NCI-H2081 treated with DMSO at 0.1 percent for 48 hours (cell line): ENCODE measurements around the gene MIOX.

Source experiments
- DNase-seq: peaks from one replicate; lab custom pipeline; 2025; lab: John Stamatoyannopoulos, UW

MIOX gene

DNA sequence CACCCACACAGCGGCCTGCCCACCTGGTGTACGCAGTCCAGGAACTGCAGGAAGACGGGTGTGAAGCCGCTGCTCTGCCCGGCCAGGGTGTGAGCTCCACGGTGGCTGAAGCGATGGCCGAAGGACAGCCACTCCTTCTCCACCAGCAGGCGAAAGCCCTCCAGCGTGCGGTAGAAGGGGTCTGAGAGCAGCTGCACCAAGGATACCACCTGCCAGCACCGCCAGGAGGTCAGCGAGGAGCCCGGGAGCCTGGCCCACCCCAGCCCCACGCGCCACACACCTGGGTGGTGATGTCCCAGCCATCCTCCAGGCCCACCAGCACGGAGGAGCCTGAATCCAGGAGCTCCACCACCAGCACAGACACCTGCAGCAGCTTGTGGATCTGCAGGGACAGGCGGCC lies 31.5 kb upstream of the MIOX start:
- no peak for DNase-seq

DNA sequence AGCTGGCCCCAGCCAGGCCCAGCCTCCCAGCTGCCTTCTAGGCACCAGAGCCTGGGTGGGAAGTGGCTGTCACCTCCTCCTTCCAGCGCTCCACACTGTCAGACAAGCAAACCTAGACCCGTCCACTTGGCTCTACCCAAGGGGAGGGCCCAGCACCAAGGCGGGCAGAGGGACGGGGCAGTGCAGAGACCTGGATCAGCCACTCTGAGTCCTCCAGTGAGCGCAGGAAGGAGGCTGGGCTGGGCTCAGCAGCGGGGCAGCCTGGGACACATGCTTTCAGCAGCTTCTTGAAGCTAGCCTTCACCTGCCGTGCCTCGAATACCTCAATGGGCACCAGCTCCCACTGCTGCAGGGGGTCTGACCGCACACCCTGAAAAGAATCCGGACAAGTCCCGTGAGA lies 30.6 kb upstream of the MIOX start:
- DNase-seq: no peak

DNA sequence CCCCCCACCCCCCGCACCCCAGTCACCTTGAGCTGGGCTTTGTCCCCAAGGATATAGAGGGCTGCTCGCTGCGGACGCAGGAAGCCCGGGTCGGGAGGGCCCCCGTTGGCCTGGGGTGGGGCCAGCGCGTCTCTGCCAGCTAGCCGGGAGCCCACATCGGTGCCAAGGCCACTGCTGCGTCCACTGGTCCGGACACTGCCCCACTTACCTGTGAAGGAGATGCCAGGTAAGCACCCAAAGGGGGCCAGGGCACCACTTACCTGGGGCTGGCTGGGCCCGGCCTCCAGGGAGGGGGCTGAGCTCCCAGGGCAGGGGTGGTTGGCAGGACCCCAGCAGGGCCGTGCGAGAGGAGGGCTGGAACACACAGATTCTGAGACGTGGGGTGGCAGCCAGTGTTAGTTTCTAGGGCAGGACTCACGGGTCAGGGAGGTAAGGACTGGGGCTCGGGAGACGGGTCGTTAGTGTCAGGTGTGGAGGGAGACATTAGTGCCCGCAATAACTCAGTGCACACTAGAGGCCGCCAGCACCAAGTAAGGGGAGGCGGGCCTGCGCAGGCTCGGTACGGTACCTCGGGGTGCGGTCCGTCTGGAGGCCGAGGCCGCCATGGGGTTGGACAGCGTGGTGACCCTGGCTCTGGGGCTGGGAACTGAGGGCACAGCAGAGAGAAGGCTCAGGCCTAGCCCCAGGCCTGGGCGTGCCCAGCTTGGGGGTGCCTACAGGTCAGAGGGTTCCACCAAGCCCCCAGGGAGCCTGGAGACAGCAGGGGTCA lies 30.0 kb upstream of the MIOX start:
- no peak for DNase-seq

DNA sequence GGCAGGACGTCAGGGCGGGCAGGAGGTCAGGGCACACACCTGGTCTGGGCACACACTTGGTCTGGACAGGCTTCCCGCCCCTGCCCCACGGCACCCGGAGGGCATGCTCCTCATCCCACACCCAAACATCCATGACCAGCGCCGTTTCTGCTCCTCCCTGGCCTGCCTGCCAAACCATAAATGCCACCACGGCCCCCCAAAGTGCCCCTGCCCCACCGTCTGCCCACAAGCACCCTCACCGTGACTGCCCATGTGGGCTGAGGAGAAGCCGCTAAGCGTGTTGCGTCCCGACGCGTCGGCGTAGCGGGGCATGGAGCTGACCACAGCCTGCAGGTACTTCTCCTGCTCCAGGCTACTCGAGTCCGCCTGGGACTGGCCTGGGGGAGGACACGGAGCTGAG lies 27.6 kb upstream of the MIOX start:
- DNase-seq: no peak

DNA sequence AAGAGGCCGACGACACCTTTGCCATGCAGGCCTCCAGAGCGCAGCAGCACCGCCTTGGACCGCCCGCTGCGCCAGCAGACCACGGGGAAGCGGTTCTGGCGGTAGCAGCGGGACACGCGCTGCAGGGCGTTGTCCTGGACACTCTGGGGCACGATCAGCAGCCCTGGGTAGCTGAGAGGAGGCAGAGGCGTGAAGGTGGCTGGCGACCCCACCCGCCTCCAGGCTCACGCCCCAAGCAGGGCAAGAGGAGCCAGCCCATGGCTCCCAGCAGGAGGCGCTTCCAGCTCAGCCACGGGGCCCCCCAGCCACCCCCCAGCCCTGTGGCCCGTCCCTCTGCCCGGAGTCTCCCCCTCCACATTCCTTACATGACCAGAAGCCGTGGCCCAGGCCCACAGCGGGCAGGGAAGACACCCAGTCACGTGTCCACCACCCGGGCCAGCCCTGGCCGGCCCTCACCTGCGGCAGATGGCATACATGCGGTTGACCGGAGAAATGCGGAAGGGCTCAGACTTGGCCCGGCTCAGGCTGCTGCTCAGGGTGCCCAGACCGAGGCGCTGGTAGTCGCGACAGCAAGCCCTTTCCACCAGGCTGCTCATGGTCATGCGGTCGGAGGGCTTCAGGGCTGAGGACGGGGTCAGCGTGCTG lies 27.0 kb upstream of the MIOX start:
- no peak for DNase-seq

DNA sequence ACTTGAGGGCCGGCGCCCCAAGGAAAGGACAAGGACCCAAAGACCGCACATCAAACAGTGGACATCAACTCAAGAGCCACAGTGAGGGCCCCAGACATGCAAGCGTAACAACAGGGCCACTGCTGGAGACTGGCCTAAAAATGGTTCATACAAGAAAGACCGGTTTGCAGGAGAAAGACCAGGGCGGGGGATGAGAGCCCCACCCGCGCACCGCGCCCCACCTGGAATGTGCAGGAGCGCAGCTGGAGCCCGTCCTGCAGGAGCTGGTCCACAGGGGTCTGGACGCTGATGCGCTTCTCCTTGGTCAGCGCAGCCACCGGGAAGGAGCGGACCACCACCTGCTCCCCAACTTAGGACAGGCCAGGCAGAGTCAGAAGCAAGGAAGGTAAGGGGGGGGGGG lies 25.7 kb upstream of the MIOX start:
- DNase-seq: no peak

DNA sequence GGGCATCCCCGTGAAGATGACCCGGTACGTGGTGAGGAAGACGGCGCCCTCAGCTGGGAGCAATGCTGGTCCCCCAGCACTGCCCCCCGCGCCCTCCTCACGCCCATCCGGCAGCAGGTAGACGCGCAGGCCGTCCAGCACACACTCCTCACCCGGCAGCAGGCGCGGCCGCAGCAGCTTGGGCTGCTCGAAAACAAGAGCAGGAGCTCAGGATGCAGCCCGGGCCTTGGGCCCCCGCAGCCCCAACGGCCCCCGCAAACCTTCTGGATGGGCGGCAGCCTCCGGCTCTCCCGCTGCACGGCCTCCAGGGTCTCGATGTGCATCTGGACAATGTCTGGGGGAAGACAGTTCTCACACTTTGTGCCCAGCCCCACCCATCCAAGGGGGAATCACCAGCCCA lies 25.1 kb upstream of the MIOX start:
- DNase-seq: no peak

DNA sequence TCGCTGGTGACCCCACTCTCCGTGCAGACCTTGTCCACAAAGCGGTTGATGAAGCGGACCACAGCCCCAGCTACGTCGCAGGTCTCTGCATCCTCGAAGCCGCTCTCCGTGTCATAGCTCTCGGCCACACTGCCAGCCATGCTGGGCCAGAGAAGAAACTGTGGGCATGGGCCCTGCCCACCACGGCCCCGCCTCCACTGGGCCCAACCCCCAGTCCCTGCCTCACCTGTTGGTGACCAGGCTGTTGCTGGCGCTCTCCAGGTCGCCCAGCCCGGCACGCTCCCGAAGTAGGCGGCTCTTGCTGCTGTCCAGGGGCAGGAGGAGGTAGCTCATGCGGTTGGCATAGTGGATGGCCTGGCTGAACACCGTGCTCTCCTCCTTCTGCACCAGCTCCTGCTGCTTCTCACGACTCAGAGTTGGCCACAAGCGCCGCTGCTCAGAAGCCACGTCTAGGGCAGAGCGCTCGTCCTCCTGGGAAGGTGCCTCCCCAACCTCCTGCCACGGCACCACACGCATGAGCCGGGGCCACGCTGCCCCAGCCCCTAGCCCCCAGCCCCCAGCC lies 24.6 kb upstream of the MIOX start:
- DNase-seq: no peak

DNA sequence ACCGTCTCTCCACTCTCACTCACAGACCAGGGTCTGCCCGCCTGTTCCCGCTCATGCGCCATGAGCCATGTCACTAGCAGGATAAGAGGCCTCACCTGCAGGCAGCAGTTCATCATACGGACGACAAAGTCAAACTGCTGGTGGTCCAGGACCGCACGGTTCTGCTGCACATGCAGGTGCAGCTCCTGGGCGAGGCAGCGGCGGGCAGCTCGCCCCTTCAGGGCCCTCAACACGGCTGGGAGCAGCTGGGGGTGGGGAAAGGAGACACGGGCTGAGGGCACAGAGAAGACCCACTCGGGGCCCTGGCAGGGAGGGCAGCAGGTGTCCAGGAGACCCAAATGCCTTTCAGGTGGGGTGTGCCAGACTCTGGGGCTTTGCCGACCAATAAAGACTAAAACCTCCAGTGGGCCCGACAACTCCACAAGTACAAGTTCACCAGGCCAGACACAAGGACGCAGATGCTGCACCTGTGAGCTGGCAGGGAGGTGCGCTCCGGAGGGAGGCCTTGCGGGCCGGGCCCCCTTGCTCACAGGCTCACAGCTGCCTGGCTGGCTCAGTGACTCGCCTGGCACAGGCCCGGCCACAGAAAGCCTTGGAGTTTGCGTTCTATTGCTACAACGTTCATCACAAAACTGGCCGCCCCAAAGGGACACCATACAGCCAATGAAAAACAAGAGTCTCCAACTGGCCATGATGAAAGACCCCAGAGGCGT lies 23.3 kb upstream of the MIOX start:
- DNase-seq: no peak

DNA sequence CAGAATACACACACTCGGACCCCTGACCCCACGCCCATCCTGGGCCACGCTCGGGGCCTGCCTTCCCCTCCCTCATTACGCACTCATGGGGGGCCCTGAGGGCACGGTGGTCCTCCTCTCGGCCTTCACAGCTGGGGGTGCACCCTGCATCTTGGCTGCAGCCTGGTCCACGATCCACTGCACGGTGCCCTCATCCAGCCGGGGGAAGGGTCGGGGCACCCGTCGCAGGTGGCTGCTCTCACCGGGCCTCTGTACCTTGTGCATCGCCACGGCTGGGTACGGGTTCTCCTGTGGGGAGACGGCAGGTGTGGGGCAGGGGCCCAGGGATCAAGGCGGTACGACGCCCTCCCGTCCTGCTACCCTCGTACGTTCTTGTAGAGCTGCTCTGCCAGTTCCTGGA lies 22.2 kb upstream of the MIOX start:
- no peak for DNase-seq

DNA sequence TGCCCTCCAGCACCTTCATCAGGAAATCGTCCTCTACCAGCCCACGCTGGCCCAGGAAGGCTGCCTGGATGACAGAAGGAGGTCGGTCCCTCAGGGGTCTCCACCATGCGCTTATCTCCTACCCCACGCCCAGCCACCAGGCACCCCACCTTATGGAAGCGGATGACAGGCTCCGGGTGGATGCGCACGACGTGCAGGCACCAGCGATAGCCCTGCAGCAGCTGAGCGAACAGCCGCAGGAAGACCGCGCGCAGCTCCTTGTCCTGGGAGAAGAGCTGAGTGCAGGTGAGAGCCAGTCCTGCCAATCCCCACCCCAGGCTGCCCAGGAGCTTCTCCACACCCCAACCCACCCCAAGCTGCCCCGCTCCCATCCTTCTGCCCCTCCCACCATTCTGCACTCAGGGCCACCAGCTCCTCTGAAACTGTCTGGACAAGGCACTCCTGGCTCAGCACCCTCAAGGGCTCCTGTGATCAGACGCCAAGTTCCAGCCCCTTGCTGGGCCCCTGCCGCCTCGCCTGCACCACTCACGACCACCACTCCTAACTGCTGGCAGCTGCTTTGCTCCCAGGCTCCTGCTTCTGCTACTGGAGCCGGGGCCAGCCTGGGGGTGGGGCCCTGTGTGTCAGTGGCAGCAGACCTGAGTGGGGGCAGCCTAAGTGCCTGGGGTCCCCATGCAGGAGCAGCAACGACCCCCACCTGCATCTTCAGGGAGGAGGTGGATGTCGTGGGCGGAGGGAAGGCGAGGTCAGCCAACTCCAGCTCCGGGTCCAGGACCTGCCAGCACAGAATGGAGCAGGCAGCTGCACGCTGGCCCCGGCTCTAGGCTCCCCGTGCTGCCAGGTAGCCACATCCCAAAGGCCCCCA lies 21.4 kb upstream of the MIOX start:
- no peak for DNase-seq

DNA sequence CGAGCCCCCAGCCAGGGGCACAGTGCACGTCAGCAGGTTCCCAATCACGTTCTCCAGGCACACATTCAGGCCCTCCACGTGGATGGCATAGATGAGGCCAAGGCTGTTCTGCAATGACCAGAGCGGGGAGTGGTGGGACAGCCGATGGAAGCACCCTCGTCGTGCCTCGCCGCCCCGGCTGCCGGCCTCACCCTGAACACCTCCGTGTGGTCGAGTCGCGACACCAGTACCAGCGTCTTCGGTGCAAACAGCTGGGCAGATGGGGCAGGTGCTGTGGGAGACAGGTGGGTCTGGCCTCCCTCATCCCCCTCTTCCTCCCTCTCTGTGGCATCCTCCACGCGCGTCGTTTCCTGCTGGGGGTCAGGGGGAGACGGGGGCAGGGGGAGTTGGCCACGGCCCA lies 19.3 kb upstream of the MIOX start:
- no peak for DNase-seq

DNA sequence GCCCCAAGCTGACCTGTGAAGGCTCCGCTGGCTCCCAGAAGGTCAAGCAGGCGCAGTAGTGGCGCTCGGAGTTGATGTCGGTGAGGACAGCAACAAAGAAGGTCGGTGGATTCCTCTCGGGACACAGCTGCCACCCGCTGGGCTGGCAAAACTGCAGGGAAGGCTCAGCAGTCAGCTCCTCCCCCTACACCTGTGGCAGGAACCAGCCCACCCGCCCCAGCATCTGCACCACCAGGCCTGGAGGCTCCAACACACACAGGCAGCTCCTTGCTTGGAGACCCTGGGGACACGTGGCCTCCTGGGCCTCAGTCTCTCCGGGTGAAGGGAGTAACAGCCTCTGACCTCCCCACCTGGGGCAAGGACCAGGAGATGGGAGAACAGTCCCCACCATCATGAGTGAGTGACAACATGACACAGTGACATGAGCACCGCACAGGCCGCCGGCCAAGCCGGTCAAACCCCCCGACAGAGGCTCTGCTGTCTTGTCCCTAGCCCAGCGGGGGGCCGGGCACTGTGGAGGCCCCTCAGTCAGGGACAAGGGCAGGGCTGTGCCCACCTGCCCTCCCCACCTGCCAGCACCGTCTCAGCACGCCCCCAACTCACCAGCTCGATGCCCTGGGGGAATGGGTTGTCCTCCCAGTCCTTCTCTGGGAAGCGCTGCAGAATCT lies 18.8 kb upstream of the MIOX start:
- no peak for DNase-seq

DNA sequence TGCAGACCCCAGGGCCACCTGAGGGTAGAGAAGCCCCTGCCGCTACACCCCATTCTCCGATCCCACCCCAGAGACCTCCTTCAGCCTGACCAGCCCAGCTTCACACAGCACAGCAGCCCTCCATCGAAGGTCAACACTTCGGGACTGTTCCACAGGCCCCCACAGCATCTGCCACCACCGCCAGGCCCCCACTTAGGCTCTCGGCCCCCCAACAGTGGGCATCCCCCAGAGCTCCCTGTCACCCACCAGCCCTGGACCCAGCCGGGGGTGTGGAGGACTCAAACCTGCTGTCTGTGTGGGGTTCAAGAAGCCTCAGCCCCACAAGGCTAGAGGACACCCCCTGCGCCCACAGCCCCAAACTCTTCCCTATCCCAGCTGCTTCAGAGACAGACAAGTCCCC lies 18.0 kb upstream of the MIOX start:
- no peak for DNase-seq

DNA sequence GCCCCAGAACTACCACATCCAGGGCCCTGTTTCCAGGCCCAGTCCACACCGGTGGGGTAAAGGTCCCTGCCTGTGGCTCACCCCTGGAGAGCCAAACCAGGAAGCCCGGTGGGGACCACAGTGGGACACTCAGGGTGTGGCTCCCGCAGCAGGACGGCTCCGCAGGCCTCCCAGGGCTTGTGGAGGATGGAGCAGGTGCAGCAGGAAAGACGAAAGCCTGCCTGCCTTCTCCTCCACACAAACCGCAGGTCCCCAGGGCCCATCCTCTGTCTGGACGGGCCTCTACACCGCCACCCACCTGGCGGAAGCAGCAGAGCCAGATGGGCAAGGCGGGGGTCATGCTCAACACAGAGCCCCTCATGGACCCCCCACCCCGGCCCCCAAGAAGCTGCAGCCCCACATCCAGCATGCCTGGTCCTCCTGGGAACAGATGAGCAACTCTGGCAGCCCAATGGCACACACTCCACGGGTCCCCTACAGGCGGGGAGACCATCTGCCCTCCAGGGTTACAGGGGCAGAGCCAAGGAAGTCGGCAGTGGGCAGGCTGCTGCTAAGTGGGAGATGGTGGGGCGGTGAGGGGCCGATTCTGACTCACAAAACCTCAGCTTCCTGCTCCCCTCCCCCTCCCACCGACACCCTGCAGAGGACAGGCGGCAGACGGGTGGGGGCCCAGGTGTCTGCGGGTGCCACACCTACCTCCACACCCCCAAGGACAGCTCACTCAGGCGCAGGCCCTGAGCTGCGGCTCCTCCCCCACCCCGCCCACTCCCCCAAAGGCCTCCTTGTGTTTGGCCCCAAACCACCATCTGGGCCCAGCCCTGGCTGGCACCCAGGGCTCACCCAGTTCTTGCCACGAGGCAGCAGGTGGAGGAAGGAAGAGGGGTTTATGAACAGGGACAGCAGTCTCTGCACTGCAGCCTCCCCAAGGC lies 17.0 kb upstream of the MIOX start:
- no peak for DNase-seq

DNA sequence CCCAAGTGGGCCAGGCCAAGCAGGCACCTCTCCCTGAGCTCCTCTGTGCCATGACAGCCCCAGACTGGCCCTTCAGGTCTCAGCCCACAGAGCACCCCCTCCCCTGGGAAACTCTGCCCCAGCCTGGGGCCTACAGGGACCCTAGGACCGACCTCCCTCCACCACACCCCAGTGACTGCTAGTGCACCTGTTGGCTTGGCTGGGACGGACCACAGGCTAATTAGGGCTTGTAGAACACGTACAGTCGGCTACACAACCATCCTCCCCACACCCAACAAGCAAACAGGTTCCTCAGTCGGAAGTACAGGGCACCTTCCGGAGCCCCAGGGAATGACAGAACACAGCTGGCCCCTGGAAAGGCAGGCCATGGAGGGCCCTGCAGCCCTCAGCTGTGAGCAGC lies 16.2 kb upstream of the MIOX start:
- DNase-seq: no peak

DNA sequence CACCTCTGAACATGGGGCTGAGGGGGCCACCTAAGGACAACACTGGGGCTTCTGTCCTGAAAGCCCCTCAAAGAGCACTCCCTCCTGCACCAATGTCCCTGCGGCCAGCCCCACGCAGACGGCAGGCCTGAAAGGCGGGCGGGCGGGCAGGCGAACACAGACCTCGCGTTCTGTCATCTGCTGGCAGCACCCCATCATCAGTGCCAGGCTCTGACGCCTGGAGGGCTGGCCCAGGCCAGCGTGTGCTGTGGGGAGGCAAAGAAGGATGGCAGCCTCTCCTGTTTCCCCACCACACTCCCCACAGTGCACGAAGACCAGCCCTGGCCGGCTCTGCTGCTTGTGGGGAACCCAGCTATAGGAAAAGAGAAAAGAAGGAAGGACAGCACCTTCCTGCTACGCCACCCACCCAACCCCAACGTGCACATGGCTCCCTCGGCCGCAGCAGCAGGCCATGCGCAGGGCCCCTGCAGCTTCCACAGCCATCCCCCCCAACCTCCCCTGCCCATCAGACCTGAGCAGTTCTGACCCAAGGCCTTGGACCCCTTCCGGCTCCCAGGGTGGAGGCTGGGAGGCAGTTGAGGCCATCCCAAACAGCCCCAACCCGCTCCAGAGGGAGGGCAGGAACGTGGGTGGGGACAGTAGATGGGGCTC lies 15.3 kb upstream of the MIOX start:
- DNase-seq: no peak

DNA sequence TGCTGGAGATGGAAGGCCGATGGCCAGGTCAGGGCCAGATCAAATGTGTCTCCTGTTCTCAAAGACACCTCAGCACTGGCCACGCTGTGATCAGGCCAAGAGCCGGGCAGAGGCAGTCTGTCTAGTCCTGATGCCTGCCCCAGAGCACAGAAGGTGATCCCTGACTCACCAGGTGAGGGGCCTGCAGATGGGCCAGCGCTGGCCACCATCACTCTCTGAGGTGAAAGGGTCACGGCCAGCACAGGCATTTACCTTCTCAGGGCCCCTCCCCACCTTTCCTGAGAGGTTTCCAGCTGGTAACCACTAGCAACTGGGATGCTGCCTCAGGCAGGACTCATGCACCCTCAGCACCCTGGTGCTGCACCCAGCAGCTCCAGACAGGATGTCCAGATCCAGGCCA lies 14.7 kb upstream of the MIOX start:
- no peak for DNase-seq

DNA sequence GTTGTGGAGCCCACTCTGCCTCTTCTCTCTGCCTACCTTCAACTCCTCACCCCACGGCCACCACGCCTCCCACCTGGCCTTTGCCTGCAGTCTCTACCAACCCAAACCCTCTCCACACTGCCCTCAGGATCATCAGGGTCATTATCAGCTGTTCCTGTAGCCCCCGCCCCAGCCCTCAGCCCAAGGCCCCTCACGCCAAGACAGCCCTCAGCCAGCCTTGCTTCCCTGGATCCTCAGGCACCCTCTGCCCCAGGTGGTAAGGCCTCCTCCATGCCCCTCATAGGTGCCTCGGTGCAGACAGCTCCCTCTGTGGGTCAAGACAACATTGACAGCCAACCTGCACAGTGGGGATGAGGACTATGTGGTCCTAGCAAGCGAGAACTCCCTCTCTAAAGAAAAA lies 13.6 kb upstream of the MIOX start:
- no peak for DNase-seq
